ENCODE measurements around the gene SCP2D1.
"Not testable (repeated sequence)": the region's sequence is repeated elsewhere in the genome, so short reads cannot be mapped to it uniquely, and the experiment has no call there.

The SCP2D1 gene

DNA sequence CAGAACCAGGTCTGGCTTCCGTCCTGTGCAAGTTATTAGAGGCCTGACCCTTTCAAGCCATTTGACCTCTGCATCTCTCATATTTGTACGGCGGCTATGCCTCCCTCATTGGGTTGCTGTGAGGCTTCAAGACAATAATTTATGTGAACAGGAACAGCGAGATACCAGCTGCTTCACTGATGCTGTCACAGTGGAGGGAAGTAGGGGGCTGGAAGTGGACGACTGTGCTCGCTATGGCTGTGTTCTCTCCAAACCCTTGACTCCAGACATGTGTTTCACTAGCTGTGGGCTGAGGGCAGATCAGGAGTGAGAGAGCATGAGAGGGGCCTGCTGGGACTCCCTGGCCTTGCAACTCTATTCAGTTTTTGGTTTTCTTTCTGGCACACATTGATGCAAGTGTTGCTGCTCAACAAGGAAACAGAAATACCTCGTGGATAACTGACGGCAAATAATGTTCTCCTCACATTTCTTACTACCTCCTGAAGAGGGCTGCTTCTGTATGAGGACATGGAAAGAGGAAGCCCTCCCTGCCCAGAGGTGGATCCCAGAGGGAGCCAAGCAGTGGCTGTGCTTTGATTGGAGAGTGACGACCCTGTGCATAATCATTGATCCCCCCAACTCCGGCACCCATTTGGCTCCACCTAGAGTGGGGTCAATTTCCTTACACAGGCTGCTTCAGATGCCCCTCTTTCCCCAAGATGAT lies 34.7 kb upstream of the SCP2D1 start:
- POLR2A ChIA-PET: no interaction called here

DNA sequence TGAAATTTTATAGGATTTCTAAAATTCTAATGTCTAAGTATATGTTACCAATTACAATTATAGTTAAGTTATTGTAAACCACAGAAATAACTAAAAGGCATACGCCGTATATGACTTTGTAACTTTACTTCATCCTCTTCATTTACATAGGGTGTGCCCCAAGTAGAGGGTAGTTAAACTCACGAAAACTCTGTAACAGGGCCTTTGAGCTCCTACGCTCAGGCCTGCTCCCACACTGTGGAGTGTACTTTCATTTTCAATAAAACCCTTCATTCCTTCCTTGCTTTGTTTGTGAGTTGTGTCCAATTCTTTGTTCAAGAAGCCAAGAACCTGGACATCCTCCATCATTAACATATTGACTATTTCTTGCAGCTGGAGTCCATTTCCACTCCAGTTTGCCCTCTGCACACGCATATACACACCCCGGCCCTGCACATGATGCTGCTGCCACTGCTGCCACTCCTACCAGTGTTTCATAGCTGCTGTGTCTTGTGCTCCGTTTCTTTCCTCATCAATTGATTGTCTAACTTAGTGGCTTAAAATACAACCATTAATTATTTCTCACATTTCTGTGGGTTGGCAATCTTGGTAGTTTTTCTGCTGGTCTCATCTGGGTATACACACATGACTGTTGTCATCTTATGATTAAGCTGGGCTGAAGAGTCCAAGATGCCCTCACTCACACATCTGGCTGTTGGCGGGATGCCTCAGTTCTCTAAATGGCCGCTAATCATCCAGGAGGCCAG lies 33.0 kb upstream of the SCP2D1 start:
- TF ChIP-seq, protein P1, sequence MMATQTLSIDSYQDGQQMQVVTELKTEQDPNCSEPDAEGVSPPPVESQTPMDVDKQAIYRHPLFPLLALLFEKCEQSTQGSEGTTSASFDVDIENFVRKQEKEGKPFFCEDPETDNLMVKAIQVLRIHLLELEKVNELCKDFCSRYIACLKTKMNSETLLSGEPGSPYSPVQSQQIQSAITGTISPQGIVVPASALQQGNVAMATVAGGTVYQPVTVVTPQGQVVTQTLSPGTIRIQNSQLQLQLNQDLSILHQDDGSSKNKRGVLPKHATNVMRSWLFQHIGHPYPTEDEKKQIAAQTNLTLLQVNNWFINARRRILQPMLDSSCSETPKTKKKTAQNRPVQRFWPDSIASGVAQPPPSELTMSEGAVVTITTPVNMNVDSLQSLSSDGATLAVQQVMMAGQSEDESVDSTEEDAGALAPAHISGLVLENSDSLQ (IDR thresholded peaks at IDR 0.05): no peak
- TF ChIP-seq SP1 (IDR thresholded peaks at IDR 0.05) (no peak), LEF1 (IDR thresholded peaks at IDR 0.05; ENCODE audit: borderline replicate concordance) (no peak), CTBP1 (IDR thresholded peaks at IDR 0.05; ENCODE audit: borderline replicate concordance) (no peak), FOXK2 (IDR thresholded peaks at IDR 0.05) (no peak), TARDBP (IDR thresholded peaks at IDR 0.05) (no peak), FOXM1 (IDR thresholded peaks at IDR 0.05; ENCODE audit: borderline replicate concordance) (no peak), L3MBTL2 (conservative IDR thresholded peaks at IDR 0.05) (no peak), ELF4 (IDR thresholded peaks at IDR 0.05) (no peak), ZNF384 (IDR thresholded peaks at IDR 0.05) (no peak)
- ChIA-PET CTCF (no interaction called here), POLR2A (no interaction called here)
- DNase-seq (ENCODE audit: extremely low spot score): no peak

More for the DNA sequence above, 34.7 kb upstream of the SCP2D1 start:
- TF ChIP-seq ZNF384 (IDR thresholded peaks at IDR 0.05): no peak
- no peak for TF ChIP-seq FOXA1 (IDR thresholded peaks at IDR 0.05)
- no peak for TF ChIP-seq FOXK2 (IDR thresholded peaks at IDR 0.05)
- no peak for TF ChIP-seq CTBP1 (IDR thresholded peaks at IDR 0.05; ENCODE audit: borderline replicate concordance)
- TF ChIP-seq BHLHE40 (IDR thresholded peaks at IDR 0.05; ENCODE audit: borderline replicate concordance): no peak
- no peak for TF ChIP-seq ARNT (IDR thresholded peaks at IDR 0.05)
- no peak for TF ChIP-seq SUZ12 (IDR thresholded peaks at IDR 0.05)
- TF ChIP-seq TARDBP (IDR thresholded peaks at IDR 0.05): no peak
- no peak for TF ChIP-seq L3MBTL2 (conservative IDR thresholded peaks at IDR 0.05)
- TF ChIP-seq HDGF (IDR thresholded peaks at IDR 0.05; ENCODE audit: borderline replicate concordance): no peak
- no peak for TF ChIP-seq SP1 (IDR thresholded peaks at IDR 0.05)
- TF ChIP-seq ELF4 (IDR thresholded peaks at IDR 0.05): no peak
- CTCF ChIA-PET: no interaction called here
- DNase-seq (ENCODE audit: extremely low spot score): no peak

DNA sequence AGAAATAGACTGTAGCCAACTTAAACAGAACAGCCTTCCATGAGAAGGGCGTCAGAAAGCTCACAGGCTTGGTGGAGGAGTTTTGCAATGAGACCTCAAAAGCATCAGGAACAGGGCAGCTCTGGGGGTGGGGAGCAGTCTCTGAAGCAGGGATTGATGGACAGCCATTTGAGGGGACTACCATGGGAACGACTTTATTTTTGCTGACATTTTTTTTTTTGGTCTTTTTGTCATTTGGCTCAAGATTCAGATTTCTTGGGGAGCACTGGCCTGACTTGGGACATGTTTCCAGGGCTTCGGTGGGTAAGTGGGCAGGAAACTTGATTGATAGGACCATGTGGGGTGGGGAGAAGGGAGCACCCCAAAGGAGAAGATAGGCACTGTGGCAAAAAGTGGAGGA lies 32.1 kb upstream of the SCP2D1 start:
- POLR2A ChIA-PET: no interaction called here
- CTCF ChIA-PET: no interaction called here
- no peak for TF ChIP-seq BHLHE40 (IDR thresholded peaks at IDR 0.05; ENCODE audit: borderline replicate concordance)
- no peak for TF ChIP-seq FOXA1 (IDR thresholded peaks at IDR 0.05)
- TF ChIP-seq L3MBTL2 (conservative IDR thresholded peaks at IDR 0.05): no peak
- TF ChIP-seq ZNF384 (IDR thresholded peaks at IDR 0.05): no peak
- TF ChIP-seq FOXK2 (IDR thresholded peaks at IDR 0.05): no peak
- TF ChIP-seq SP1 (IDR thresholded peaks at IDR 0.05): no peak
- TF ChIP-seq NFRKB (IDR thresholded peaks at IDR 0.05): no peak
- TF ChIP-seq, protein P1 (IDR thresholded peaks at IDR 0.05): no peak
- no peak for TF ChIP-seq CTBP1 (IDR thresholded peaks at IDR 0.05; ENCODE audit: borderline replicate concordance)
- no peak for TF ChIP-seq ELF4 (IDR thresholded peaks at IDR 0.05)
- TF ChIP-seq SUZ12 (IDR thresholded peaks at IDR 0.05): no peak
- no peak for TF ChIP-seq FOXM1 (IDR thresholded peaks at IDR 0.05; ENCODE audit: borderline replicate concordance)
- TF ChIP-seq HDGF (IDR thresholded peaks at IDR 0.05; ENCODE audit: borderline replicate concordance): no peak
- TF ChIP-seq LEF1 (IDR thresholded peaks at IDR 0.05; ENCODE audit: borderline replicate concordance): no peak
- no peak for TF ChIP-seq TARDBP (IDR thresholded peaks at IDR 0.05)
- no peak for DNase-seq (ENCODE audit: extremely low spot score)

DNA sequence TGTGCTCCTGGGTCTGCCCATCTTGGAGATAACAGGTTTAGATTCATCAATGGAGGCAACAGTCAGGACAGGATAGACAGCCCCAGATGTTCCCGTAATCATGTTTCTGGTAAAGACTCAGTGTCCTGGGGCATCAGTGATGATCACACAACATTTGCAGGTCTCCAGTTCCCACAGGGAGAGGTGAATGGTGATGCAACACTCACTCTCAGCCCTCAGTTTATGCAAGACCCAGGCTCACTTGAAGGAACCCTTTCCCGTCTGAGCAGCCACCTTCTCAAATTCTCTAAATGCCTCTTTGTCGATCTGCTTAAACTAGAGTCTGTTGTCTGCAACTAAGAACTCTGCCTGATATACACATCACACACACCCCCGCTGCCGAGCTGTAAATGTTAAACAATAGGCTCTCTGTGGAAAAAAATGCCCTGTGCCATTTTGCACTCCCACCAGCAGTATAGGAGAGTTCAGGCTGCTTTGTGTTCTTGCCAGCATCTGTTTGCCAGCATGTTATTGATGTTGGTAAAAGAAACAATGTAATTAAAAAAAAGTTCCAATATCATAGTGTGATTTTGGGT lies 30.1 kb upstream of the SCP2D1 start:
- DNase-seq (ENCODE audit: extremely low spot score): no peak
- ChIA-PET CTCF (no interaction called here), POLR2A (no interaction called here)
- TF ChIP-seq ZNF384 (IDR thresholded peaks at IDR 0.05): no peak
- TF ChIP-seq BHLHE40 (IDR thresholded peaks at IDR 0.05; ENCODE audit: borderline replicate concordance): no peak
- no peak for TF ChIP-seq ELF4 (IDR thresholded peaks at IDR 0.05)
- no peak for TF ChIP-seq TARDBP (IDR thresholded peaks at IDR 0.05)
- no peak for TF ChIP-seq ARNT (IDR thresholded peaks at IDR 0.05)
- TF ChIP-seq SUZ12 (IDR thresholded peaks at IDR 0.05): no peak
- no peak for TF ChIP-seq NFRKB (IDR thresholded peaks at IDR 0.05)
- no peak for TF ChIP-seq SP1 (IDR thresholded peaks at IDR 0.05)
- TF ChIP-seq, protein P1 (IDR thresholded peaks at IDR 0.05): no peak
- no peak for TF ChIP-seq HDGF (IDR thresholded peaks at IDR 0.05; ENCODE audit: borderline replicate concordance)
- no peak for TF ChIP-seq LEF1 (IDR thresholded peaks at IDR 0.05; ENCODE audit: borderline replicate concordance)

DNA sequence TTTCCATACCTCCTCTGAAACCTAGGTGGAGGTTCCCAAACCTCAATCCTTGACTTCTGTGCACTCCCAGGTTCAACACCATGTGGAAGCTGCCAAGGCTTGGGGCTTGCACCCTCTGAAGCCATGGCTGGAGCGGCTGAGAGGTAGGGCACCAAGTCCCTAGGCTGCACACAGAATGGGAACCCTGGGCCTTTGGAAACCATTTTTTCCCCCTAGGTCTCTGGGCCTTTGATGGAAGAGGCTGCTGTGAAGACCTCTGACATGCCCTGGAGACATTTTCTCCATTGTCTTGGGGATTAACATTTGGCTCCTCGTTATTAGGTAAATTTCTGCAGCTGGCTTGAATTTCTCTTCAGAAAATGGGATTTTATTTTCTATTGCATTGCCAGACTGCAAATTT lies 26.5 kb upstream of the SCP2D1 start:
- CTCF ChIA-PET; POLR2A ChIA-PET; DNase-seq (ENCODE audit: extremely low spot score): not testable (repeated sequence)

DNA sequence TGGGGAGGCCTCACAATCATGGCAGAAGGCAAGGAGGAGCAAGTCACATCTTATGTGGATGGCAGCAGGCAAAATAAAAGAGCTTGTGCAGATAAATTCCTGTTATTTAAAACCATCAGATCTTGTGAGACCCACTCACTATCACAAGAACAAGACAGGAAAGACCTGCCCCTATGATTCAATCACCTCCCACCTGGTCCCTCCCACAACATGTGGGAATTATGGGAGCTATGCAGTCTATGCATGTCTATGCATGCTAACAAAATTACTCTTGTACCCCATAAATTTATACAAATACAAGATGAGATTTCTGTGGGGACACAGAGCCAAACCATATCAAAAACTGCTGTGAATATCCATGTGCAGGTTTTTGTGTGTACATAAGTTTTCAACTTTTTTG lies 25.6 kb upstream of the SCP2D1 start:
- no peak for DNase-seq (ENCODE audit: extremely low spot score)
- CTCF ChIA-PET: interaction anchor here (0.7 kb wide), 1 partner anchor 128 kb away, joined by 3 read pairs; no protein-coding TSS in a partner anchor
- POLR2A ChIA-PET: no interaction called here
- TF ChIP-seq CTBP1 (IDR thresholded peaks at IDR 0.05; ENCODE audit: borderline replicate concordance) (no peak), ELF4 (IDR thresholded peaks at IDR 0.05) (no peak), BHLHE40 (IDR thresholded peaks at IDR 0.05; ENCODE audit: borderline replicate concordance) (no peak), LEF1 (IDR thresholded peaks at IDR 0.05; ENCODE audit: borderline replicate concordance) (no peak), FOXK2 (IDR thresholded peaks at IDR 0.05) (no peak), FOXM1 (IDR thresholded peaks at IDR 0.05; ENCODE audit: borderline replicate concordance) (no peak), HDGF (IDR thresholded peaks at IDR 0.05; ENCODE audit: borderline replicate concordance) (no peak), SUZ12 (IDR thresholded peaks at IDR 0.05) (no peak), TARDBP (IDR thresholded peaks at IDR 0.05) (no peak), FOXA1 (IDR thresholded peaks at IDR 0.05) (no peak), ARNT (IDR thresholded peaks at IDR 0.05) (no peak), L3MBTL2 (conservative IDR thresholded peaks at IDR 0.05) (no peak), SP1 (IDR thresholded peaks at IDR 0.05) (no peak)
